Activated T-cell treated with anti-CD3 and anti-CD28 coated beads, Interleukin-2, amount 50 U/mL, for 72 hours (primary cell): ENCODE measurements around the gene EGLN2. TPM values are rescaled to one million over a fixed set of nuclear protein-coding genes. Genes with fewer than 3 reads are reported as not detected.
A peak's percentile ranks its signal among the peaks of the same experiment; 100 is the strongest.

ENCODE experiments used
- ATAC-seq, 2 donors: fragments of 150-1000 bp; cut with Tn5 transposase; replicated peaks in 1 of 2; 2 replicates each; pipeline ENCODE4 v1.10.0; 2021; ENCODE audit warnings: moderate library complexity in 2 of 2, mild to moderate bottlenecking in 1 of 2
- DNase-seq, 2 donors: peaks; one replicate each; pipeline ENCODE4 v3.0.0; 2021 to 2022; ENCODE audit warnings: mixed read lengths in 1 of 2
- H3K27ac Mint-ChIP-seq: one replicate; pipeline ENCODE4 v1.8.0; 2022; ENCODE audit warnings: mild to moderate bottlenecking, moderate library complexity, mixed read lengths
- H3K27me3 Mint-ChIP-seq: one replicate; pipeline ENCODE4 v1.8.0; 2022; ENCODE audit warnings: low read depth, mixed read lengths
- H3K36me3 Mint-ChIP-seq, 2 donors: one replicate each; pipeline ENCODE4 v1.8.0; 2022; ENCODE audit warnings: mixed read lengths in 2 of 2, mild to moderate bottlenecking in 1 of 2; ENCODE audit not compliant: insufficient read depth in 2 of 2
- H3K4me1 Mint-ChIP-seq: one replicate; pipeline ENCODE4 v1.8.0; 2022; ENCODE audit warnings: low read depth, mixed read lengths
- H3K4me3 Mint-ChIP-seq, 2 donors: one replicate each; pipeline ENCODE4 v1.8.0; 2022; ENCODE audit warnings: mild to moderate bottlenecking in 2 of 2, mixed read lengths in 2 of 2, moderate library complexity in 2 of 2
- H3K9me3 Mint-ChIP-seq, 2 donors: one replicate each; pipeline ENCODE4 v1.8.0; 2022; ENCODE audit warnings: mixed read lengths in 2 of 2
- total RNA-seq, 2 donors: library from RNA; stranded (reverse); gene quantifications; one replicate each; pipeline ENCODE4 v1.2.3, GENCODE V29; 2022

EGLN2 gene
- total RNA-seq, 2 donors from 2014 or later, result 90.5 to 91.8 TPM

DNA sequence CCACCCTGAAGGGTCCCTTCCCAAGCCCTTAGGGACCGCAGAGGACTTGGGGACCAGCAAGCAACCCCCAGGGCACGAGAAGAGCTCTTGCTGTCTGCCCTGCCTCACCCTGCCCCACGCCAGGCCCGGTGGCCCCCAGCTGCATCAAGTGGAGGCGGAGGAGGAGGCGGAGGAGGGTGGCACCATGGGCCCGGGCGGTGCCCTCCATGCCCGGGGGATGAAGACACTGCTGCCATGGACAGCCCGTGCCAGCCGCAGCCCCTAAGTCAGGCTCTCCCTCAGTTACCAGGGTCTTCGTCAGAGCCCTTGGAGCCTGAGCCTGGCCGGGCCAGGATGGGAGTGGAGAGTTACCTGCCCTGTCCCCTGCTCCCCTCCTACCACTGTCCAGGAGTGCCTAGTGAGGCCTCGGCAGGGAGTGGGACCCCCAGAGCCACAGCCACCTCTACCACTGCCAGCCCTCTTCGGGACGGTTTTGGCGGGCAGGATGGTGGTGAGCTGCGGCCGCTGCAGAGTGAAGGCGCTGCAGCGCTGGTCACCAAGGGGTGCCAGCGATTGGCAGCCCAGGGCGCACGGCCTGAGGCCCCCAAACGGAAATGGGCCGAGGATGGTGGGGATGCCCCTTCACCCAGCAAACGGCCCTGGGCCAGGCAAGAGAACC, 1.5 kb downstream of the EGLN2 start:
- no peaks in the 10 kb centered on the region for H3K9me3 Mint-ChIP-seq
- H3K27me3 Mint-ChIP-seq, result no peaks in the 10 kb centered on the region
- peaks cover 84% of the 10 kb centered on the region for H3K4me1 Mint-ChIP-seq
- peaks cover 6 to 17% of the 10 kb centered on the region in 2 donors for H3K36me3 Mint-ChIP-seq
- peak overlapping the region; percentile 95 to 99 for H3K4me3 Mint-ChIP-seq
- H3K27ac Mint-ChIP-seq, result peak overlapping the region; percentile 94
- no peak for DNase-seq
- ATAC-seq, result no peak

DNA sequence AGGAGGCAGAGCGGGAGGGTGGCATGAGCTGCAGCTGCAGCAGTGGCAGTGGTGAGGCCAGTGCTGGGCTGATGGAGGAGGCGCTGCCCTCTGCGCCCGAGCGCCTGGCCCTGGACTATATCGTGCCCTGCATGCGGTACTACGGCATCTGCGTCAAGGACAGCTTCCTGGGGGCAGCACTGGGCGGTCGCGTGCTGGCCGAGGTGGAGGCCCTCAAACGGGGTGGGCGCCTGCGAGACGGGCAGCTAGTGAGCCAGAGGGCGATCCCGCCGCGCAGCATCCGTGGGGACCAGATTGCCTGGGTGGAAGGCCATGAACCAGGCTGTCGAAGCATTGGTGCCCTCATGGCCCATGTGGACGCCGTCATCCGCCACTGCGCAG, 2.0 kb downstream of the EGLN2 start:
- ATAC-seq (no peak), DNase-seq (no peak)
- Mint-ChIP-seq H3K27ac (no peak overlapping the region), H3K4me1 (peaks cover 89% of the 10 kb centered on the region), H3K9me3 (no peaks in the 10 kb centered on the region), H3K4me3 (peak overlapping the region; percentile 95 to 99), H3K27me3 (no peaks in the 10 kb centered on the region), H3K36me3 (peaks cover 6 to 17% of the 10 kb centered on the region in 2 donors)

DNA sequence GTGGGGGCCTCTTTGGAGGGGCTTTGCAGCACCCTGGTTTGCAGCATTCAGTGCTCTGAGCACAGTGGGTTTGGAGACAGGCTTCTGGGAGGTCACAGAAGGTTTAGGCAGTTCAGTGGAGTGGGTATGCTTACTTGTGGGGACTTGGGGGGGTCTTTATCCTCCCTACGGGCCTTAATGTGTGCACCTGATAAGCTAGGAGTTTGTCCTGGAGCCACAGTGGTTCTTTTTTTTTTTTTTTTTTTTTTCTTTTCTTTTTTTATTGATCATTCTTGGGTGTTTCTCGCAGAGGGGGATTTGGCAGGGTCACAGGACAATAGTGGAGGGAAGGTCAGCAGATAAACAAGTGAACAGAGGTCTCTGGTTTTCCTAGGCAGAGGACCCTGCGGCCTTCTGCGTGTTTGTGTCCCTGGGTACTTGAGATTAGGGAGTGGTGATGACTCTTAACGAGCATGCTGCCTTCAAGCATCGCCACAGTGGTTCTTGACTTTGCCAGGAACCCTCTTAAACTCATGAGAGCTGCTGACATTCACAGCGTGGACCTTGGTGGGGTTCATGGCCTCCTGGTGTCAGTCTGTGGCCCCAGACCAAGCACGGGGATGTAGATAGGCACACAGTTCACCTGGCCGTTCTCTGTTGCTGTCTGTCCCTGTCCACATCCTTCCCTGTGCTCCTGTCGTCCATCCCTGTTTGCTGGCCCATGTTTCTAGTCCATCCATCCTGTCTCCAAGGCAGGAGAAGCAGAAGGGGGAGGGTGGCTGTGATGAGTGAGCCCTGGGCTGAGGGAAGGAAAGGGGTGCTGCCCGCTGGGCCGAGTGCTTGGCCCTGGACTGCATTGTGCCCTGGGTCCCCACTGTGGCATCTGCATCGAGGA, 2.7 kb downstream of the EGLN2 start:
- Mint-ChIP-seq H3K27me3 (no peaks in the 10 kb centered on the region), H3K4me3 (peak overlapping the region; percentile 95 to 99), H3K36me3 (peaks cover 6 to 17% of the 10 kb centered on the region in 2 donors), H3K9me3 (no peaks in the 10 kb centered on the region), H3K4me1 (peaks cover 90% of the 10 kb centered on the region), H3K27ac (peak overlapping the region; percentile 97)
- DNase-seq (no peak), ATAC-seq (no peak)

DNA sequence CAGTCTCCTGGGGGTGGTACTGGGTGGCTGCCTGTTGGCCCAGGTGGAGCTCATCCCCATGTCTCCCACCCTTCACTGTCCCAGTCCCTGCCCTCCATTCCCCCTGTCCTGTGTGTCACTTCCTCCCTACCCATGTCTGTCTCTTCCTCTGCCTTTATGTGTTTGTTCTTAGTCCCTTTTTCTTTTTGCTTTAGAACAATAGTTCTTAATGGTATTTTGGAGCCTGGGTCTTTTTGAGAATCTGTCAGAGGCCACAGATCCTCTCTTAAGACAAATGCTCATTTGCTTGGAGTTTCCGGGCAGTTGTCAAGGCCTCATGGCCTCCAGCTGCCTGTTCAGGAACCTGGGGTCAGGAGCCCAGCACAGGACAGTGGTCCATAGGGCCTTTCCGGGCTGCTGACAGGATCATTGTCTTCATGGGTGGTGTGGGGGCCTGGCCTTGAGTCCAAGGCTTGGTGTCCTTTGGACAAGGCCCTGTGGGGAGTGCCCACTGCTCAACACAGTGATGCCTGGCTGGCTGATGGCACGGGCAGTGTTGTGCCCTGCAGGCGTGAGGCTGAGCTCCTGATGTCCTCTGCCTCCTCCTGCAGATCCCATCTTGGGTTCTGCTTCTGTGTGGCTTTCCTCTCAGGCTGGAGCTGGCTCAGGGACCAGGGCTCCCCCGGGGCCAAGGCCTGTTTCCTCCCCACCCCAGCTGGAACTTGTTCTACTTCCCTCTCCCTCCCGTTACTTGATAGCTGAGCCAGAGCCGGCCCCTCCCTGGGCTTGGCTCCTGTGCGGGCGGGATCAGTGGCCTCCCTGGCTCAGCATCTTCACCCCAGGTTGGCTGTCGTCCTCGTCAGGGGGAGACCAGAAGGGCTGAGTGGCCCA, 3.5 kb downstream of the EGLN2 start:
- ATAC-seq, result no peak
- Mint-ChIP-seq H3K27ac (peak overlapping the region; percentile 97), H3K27me3 (no peaks in the 10 kb centered on the region), H3K9me3 (no peaks in the 10 kb centered on the region), H3K36me3 (peaks cover 6 to 19% of the 10 kb centered on the region in 2 donors), H3K4me1 (peaks cover 90% of the 10 kb centered on the region), H3K4me3 (peak overlapping the region; percentile 95 to 99)
- no peak for DNase-seq

DNA sequence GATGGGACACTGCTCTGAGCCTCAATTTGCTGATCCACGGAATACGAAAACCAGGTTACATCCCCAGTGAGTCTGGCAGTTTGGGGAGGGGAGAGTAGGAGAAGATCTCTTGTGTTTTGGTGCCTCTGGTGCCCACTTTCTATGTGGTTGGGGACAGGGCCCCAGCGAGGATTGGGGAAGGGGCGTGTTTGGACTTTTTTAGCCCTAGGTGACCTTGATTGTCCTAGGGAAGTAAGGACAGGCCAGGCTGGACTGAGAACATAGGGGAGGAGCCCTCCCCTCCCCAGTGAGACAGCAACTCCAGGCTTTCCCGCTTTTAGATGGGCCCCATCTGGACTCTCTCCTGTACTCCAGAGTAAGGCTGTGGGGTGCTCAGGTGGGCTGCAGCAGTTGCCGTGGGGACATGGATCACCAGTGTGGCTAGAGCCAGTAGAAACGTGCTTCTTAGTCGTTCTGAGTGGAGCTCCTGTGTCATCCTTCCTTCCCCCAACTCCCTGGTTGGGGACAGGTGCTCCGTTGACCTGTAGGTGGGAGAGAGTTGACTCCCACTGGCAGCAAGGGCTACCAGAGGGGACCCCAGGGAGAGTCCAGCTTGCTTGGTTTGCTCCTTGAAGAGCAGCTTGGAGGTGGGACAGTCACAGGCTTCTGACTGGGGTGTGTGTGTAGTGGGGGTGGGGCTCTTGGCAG, 4.3 kb downstream of the EGLN2 start:
- H3K4me1 Mint-ChIP-seq, result peaks cover 88% of the 10 kb centered on the region
- H3K9me3 Mint-ChIP-seq, result no peaks in the 10 kb centered on the region
- no peaks in the 10 kb centered on the region for H3K27me3 Mint-ChIP-seq
- ATAC-seq (no peak), DNase-seq (no peak)
- peak overlapping the region; percentile 95 to 99 for H3K4me3 Mint-ChIP-seq
- peak overlapping the region; percentile 97 for H3K27ac Mint-ChIP-seq
- peaks cover 9 to 25% of the 10 kb centered on the region in 2 donors for H3K36me3 Mint-ChIP-seq

DNA sequence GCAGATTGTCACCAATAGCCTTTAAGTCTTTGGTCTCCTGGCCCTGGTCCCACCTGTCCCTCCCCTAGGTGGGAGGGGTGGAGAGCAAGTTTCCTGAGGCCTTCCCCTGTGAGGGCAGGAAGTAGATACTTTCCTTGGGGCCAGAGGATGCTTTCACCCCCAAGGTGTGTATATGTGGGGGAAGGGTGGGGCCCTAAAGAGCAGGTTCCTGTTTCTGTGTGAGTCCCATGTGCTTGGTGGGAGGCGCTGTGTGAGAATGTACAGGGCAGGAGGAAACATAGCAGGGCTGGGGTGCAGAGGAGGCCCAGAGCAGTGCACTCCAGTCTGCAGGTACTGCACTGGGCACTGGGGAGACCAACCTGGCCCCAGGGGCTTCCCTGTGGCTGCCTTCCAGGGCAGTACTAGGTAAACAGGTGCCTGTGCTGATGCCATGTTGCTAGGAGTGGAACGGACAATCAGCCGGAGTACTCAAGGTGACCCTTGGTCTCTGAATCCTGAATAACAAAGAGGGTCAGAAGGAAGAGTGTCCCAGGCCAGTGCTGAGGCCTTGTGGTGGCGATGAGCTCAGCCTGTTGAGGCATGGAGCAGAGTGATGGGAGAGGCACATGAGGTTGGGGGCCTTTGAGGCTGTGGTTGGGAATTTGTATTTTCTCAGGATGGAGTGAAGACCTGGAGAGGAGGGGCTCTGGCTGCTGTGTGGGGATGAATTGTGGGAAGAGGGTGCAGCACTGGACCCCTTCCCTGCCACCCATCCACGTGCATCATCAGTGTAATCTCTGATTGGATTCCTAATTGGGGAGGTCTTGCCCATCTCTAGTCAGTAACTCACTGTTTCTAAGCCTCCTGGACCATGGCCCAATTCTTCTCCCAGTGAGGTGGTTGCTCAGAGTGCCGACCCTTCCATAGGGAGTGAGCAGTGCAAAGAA, 5.1 kb downstream of the EGLN2 start:
- peak overlapping the region; percentile 95 to 99 for H3K4me3 Mint-ChIP-seq
- no peaks in the 10 kb centered on the region for H3K27me3 Mint-ChIP-seq
- peak; percentile 18 to 24 for ATAC-seq
- H3K9me3 Mint-ChIP-seq, result no peaks in the 10 kb centered on the region
- H3K36me3 Mint-ChIP-seq, result peaks cover 7 to 22% of the 10 kb centered on the region in 2 donors
- DNase-seq, result peak; percentile 56 to 58
- H3K27ac Mint-ChIP-seq, result peak overlapping the region; percentile 97
- H3K4me1 Mint-ChIP-seq, result peaks cover 83% of the 10 kb centered on the region

DNA sequence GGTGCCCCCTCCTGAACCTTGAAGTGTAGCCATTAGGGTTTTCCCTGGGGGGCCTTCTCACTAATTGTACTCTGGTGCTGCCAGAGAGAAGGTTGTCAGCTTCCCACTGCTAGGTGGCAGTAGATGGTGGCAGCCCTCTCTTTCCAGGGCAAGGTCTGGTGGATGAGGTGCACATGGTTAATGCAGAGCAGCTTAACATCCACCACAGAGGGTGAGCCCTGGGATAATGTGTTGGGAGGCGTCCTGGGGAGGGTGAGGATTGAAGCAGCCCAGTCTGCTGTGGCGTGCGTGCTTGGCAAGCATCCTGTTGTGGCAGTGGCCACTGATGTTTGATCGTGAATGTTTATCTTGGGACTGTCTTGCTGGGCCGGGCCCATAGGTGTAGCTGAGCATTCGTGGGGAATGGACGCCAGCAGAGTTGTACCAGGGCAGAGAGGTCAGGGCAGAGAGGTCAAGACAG, 5.8 kb downstream of the EGLN2 start:
- H3K27ac Mint-ChIP-seq, result peak overlapping the region; percentile 75
- H3K9me3 Mint-ChIP-seq, result no peaks in the 10 kb centered on the region
- ATAC-seq, result no peak
- H3K36me3 Mint-ChIP-seq, result peaks cover 5 to 21% of the 10 kb centered on the region in 2 donors
- DNase-seq, result no peak
- H3K27me3 Mint-ChIP-seq, result no peaks in the 10 kb centered on the region
- peak overlapping the region; percentile 95 to 99 for H3K4me3 Mint-ChIP-seq
- H3K4me1 Mint-ChIP-seq, result peaks cover 84% of the 10 kb centered on the region

DNA sequence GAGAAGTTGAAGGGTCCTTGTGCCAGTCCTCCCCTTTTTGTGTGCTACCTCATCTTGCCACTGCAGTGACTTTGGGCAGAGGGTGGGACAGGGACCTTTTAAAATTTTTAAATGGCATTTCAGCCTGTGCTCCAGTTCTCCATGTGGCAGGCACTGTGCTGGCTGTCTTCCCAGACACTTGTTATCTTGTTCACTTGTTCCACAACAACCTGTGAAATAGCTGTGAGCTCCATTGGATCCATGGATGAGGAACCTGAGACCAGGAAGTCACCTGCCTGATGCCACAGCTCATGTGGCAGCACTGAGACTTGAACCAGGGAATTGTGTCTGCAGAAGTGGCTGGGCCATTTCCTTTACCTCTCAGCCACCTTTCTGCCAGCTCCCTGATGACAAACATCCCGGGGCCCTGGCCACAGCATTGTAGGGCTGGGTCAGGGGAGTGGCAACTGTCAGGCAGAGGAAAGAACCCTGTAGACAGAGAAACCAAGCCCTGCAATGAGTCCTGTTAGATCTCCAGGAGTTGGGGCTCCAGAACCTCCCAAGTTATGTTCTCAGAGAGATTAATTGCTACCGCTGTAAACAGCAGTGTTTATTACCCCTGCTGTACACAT, 6.4 kb downstream of the EGLN2 start:
- H3K27ac Mint-ChIP-seq, result peak overlapping the region; percentile 75
- H3K4me1 Mint-ChIP-seq, result peaks cover 84% of the 10 kb centered on the region
- DNase-seq, result peak in 1 of 2 donors; percentile 38
- ATAC-seq, result no peak
- H3K9me3 Mint-ChIP-seq, result no peaks in the 10 kb centered on the region
- no peaks in the 10 kb centered on the region for H3K27me3 Mint-ChIP-seq
- H3K36me3 Mint-ChIP-seq, result peaks cover 3 to 17% of the 10 kb centered on the region in 2 donors
- H3K4me3 Mint-ChIP-seq, result peak overlapping the region; percentile 95 to 99

DNA sequence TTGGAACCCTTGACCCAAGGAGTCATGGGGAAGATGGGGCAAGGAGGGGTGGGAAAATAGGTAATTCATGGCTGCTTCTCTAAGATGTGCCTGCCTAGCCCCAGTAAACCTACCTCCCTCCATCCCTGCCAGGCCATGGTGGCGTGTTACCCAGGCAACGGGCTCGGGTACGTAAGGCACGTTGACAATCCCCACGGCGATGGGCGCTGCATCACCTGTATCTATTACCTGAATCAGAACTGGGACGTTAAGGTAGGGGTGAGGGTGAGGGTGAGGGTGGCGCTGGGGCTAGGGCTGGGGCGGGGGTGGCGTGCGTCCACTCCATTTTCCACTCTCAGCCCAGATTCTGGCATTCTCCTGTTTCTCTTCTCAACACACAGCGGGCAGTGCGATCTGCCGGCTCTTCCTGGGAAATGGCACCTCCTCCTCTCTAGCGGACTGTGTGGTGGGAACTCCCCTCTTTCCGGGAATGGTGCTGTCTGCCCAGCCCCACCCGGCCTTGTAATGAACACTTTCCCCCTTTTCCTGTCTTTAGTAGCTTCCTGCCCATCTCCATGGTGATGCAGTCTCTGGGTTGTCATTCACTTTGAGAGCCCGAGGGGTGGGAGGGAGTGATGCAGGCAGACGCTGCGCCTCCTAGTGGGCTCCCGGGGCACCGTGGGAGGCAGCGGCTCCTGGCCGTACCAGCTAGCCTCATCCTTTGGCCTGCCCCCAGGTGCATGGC, 7.6 kb downstream of the EGLN2 start:
- no peaks in the 10 kb centered on the region for H3K27me3 Mint-ChIP-seq
- peaks cover 82% of the 10 kb centered on the region for H3K4me1 Mint-ChIP-seq
- DNase-seq (peak; percentile 83 to 87), ATAC-seq (peak; percentile 61 to 67)
- no peaks in the 10 kb centered on the region for H3K9me3 Mint-ChIP-seq
- H3K36me3 Mint-ChIP-seq, result peaks cover 3 to 16% of the 10 kb centered on the region in 2 donors
- H3K27ac Mint-ChIP-seq, result peak overlapping the region; percentile 80
- H3K4me3 Mint-ChIP-seq, result peak overlapping the region; percentile 79 to 99

DNA sequence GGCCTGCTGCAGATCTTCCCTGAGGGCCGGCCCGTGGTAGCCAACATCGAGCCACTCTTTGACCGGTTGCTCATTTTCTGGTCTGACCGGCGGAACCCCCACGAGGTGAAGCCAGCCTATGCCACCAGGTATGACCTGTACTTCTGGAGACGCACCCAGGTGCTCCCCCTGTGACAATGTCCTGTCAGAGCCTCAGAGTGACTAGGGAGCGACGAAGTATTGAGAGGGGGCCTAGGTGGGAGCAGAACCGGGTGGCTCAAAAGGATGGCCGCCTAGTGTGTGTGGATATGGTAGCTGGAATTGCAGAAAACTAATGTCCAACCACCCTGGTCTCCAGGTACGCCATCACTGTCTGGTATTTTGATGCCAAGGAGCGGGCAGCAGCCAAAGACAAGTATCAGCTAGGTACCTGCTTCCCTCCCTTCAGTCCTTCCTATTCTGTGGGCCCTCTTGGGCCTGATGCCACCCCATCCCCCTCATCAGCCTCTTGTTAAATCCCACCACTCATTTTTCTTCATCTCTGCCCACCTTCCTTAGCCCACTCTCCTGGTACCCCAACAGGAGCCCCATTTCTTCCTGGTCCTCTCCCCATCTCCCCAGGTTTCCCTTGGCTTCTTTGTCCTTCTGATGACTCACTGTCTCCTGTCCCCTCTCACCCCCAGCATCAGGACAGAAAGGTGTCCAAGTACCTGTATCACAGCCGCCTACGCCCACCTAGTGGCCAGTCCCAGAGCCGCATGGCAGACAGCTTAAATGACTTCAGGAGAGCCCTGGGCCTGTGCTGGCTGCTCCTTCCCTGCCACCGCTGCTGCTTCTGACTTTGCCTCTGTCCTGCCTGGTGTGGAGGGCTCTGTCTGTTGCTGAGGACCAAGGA, 8.4 kb downstream of the EGLN2 start:
- H3K27me3 Mint-ChIP-seq, result peaks cover 3% of the 10 kb centered on the region
- H3K27ac Mint-ChIP-seq, result peak overlapping the region; percentile 80
- no peak for DNase-seq
- no peak for ATAC-seq
- no peaks in the 10 kb centered on the region for H3K9me3 Mint-ChIP-seq
- peaks cover 3 to 12% of the 10 kb centered on the region in 2 donors for H3K36me3 Mint-ChIP-seq
- H3K4me1 Mint-ChIP-seq, result peaks cover 82% of the 10 kb centered on the region
- H3K4me3 Mint-ChIP-seq, result peak overlapping the region; percentile 79 to 99
